BE2C (cell line): ENCODE results near the gene GNL3.

Experiments used
- DNase-seq: peaks from one replicate; pipeline ENCODE4 v3.0.0-alpha.2; 2020
- H3K27me3 ChIP-seq: fragments of 250-450 bp; sonication (Bioruptor Pico); 2 replicates; pipeline ENCODE4 v1.5.1; 2020; ENCODE audit warnings: mild to moderate bottlenecking
- H3K36me3 ChIP-seq: fragments of 250-450 bp; sonication (Bioruptor Pico); 2 replicates; pipeline ENCODE4 v1.5.1; 2020; ENCODE audit warnings: mild to moderate bottlenecking
- H3K4me1 ChIP-seq: fragments of 250-450 bp; sonication (Bioruptor Pico); 2 replicates; pipeline ENCODE4 v1.5.1; 2020
- H3K4me3 ChIP-seq: 2 replicates; pipeline ENCODE4 v1.5.1; 2011; ENCODE audit warnings: low read depth, low read length
- H3K9me3 ChIP-seq: fragments of 250-450 bp; sonication (Bioruptor Pico); 2 replicates; pipeline ENCODE4 v1.5.1; 2020
- CTCF ChIP-seq: IDR thresholded peaks from 2 replicates; pipeline ENCODE4 v1.5.1; 2012; ENCODE audit warnings: mild to moderate bottlenecking, low read depth, low read length

The GNL3 gene

DNA sequence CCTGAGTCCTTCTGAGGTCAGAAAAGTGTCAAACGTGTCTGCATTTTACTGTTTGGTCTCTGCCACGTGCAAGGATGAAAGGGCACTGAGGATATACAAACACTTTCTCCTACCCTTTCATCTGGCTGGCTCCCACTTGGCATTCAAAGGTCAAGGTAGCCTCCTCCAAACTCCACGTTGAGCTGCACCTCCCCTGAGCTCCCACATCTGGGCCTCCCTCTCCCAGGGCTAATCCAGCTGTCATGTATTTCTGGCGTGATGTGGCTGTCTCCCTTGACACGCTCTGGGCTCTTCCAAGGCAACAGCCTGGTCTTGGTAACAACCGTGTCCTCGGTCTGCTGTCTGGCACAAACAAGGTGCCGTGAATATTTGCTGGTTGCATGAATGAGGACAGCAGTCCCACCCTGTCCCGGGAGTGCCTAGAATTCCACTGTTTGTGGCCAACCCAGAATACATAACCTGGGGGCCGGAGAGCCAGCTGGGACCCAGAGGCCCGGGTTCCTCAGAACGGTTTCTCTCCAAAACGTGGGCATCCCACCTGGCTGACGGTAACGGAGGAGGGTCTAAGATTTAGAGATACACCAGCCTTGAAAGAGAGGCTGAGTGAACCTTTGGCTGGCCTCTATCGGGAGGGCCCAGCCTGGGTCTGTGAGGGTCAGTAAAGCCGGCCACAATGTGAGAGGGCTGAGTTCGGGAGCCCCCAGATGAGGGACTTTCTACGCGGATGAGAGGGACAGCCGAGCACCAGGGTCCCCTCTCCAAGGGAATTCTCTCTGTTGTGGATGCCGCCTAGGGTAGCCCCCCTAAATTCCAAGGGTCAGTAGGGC lies 19.0 kb downstream of the GNL3 start:
- no peaks in the 10 kb centered on the region for H3K9me3 ChIP-seq
- peak overlapping the region; percentile 91 for H3K4me3 ChIP-seq
- no peak for TF ChIP-seq CTCF
- no peaks in the 10 kb centered on the region for H3K4me1 ChIP-seq
- H3K36me3 ChIP-seq = no peaks in the 10 kb centered on the region; the same call in 1 of the 2 replicates
- DNase-seq = no peak
- no peaks in the 10 kb centered on the region for H3K27me3 ChIP-seq

- H3K4me3 ChIP-seq = peak overlapping the region; percentile 91
- TF ChIP-seq CTCF = no peak
- no peaks in the 10 kb centered on the region for H3K4me1 ChIP-seq
- H3K9me3 ChIP-seq = no peaks in the 10 kb centered on the region
- no peak for DNase-seq
- no peaks in the 10 kb centered on the region for H3K27me3 ChIP-seq
- no peaks in the 10 kb centered on the region; the same call in 1 of the 2 replicates for H3K36me3 ChIP-seq
Measured at GRCh38 chr3:52705438-52705687, 19.5 kb downstream of the GNL3 start.

DNA sequence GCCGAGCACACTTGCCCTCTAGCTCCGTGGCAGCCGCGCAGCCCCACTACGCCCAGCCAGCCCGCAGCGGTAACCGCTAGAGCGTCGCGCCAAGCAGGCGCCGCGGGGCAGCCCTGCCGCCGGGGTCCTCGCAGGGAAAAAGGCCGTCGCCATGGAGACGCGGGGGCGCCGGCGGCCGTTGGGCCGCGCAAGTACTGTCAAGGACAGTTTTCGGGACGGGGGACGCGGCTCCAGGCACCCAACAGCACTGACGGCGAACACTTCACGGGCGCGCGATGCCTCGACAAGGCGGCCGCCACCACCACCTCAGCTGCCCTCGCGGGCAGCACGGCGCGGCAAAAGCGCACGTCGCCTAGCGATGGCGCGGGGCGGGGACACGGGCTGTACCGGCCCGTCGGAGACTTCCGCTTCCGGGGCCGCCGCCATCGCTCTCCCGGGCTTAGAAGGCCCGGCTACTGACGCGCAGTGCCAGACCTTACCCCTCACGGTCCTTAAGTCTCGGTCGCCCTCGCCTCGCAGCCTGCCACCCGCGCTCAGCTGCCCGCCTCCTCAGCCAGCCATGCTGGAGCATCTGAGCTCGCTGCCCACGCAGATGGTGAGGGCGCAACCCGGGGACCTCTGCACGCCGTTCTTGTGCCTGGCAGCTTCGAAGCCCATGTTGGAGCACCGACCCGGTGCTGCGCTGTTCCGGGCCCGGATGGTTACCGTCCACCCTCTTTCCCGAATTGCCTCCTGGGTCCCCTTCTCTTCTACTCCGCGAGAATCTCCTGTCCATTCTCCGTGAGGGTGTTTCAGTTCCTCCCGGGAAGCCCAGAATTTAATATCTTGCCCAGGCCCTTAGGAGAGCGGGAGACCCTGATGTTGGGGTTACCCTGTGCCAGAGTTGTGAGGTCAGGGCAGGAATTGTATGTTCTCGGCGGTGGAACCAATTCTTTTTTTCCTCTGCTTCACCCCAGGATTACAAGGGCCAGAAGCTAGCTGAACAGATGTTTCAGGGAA lies 20.2 kb downstream of the GNL3 start, which contains the start of the genes GLT8D1 and SPCS1:
TSS of gene GLT8D1 (minus strand) at position 104 of the 999 bp plus-strand sequence. CDS start 5,331 bp downstream, outside the sequence.
TSS of gene SPCS1 (plus strand) at position 419 of the 999 bp plus-strand sequence. CDS start at position 560, 141 bp downstream.
- no peak for TF ChIP-seq CTCF
- Histone ChIP-seq H3K4me3 (peak within 1 kb of the TSS; percentile 91), H3K36me3 (no peaks in the 10 kb centered on the region; the same call in 1 of the 2 replicates), H3K9me3 (no peaks in the 10 kb centered on the region), H3K4me1 (no peaks in the 10 kb centered on the region), H3K27me3 (no peaks in the 10 kb centered on the region)
- DNase-seq = peak; percentile 81

- no peak for DNase-seq
- H3K4me3 ChIP-seq = no peak overlapping the region
- H3K4me1 ChIP-seq = no peaks in the 10 kb centered on the region
- no peaks in the 10 kb centered on the region; the same call in none of the 2 replicates for H3K36me3 ChIP-seq
- no peaks in the 10 kb centered on the region for H3K9me3 ChIP-seq
- TF ChIP-seq CTCF = no peak
- H3K27me3 ChIP-seq = no peaks in the 10 kb centered on the region
Measured at GRCh38 chr3:52707585-52707984, 21.8 kb downstream of the GNL3 start.

DNA sequence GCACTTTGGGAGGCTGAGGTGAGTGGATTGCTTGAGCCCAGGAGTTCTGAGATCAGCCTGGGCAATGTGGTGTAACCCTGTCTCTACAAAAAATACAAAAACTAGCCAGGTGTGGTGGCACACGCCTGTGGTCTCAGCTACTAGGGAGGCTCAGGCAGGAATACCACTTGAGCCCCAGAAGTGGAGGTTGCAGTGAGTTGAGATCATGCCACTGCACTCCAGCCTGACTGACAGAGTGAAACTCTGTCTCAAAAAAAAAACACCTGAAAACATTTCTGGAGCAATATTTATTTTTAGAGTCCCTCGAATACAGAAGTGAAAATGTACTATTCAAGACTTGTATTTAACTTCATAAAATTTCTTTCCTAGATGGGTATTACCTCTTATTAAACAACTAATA lies 24.7 kb downstream of the GNL3 start:
- Histone ChIP-seq H3K36me3 (no peaks in the 10 kb centered on the region; the same call in none of the 2 replicates), H3K4me3 (no peak overlapping the region), H3K4me1 (no peaks in the 10 kb centered on the region), H3K27me3 (no peaks in the 10 kb centered on the region), H3K9me3 (no peaks in the 10 kb centered on the region)
- TF ChIP-seq CTCF = no peak
- DNase-seq = no peak
